GM13977 (cell line): ENCODE data around the gene RSPH10B2.
"Not testable (repeated sequence)": the region's sequence is repeated elsewhere in the genome, so short reads cannot be mapped to it uniquely, and the experiment has no call there.

ENCODE experiments used
- DNase-seq: peaks from one replicate; pipeline ENCODE4 v3.0.0; 2012; ENCODE audit warnings: low spot score
- in situ Hi-C: fragments of 300-500 bp; cut with MboI; formaldehyde crosslinking; loops from one replicate; pipeline ENCODE4 v1.12.0; 2022; ENCODE audit warnings: low sequenced_read_pairs, low pct_unique_long_range_greater_than_20kb, mixed read lengths, inconsistent platforms; ENCODE audit not compliant: unreplicated experiment
- TF ChIP-seq, protein P1 (sequence below): IDR thresholded peaks from 2 replicates; pipeline ENCODE4 v1.5.1; 2012; ENCODE audit warnings: mild to moderate bottlenecking, control low read depth; ENCODE audit not compliant: insufficient read depth; ENCODE audit errors: extremely low read depth, missing control alignments

Gene RSPH10B2

GRCh38 chr7:6826151-6826550 is 72.2 kb downstream of the RSPH10B2 start, which contains the start of gene CCZ1B:
TSS of gene CCZ1B (minus strand) at chr7:6826275. CDS start at chr7:6826197, 78 bp downstream.
- DNase-seq, result not testable (repeated sequence)
- in situ Hi-C loops, result loop anchor here (25.0 kb wide), 1 partner anchor 239 kb away; the partner anchor contains the start of genes INTS15 and ZDHHC4

GRCh38 chr7:6827180-6827579 is 73.3 kb downstream of the RSPH10B2 start:
- DNase-seq, result not testable (repeated sequence)
- in situ Hi-C loops, result loop anchor here (25.0 kb wide), 1 partner anchor 240 kb away; the partner anchor contains the start of genes INTS15 and ZDHHC4

More at GRCh38 chr7:6826151-6826550, 72.2 kb downstream of the RSPH10B2 start, which contains the start of gene CCZ1B:
- TF ChIP-seq, protein P1, sequence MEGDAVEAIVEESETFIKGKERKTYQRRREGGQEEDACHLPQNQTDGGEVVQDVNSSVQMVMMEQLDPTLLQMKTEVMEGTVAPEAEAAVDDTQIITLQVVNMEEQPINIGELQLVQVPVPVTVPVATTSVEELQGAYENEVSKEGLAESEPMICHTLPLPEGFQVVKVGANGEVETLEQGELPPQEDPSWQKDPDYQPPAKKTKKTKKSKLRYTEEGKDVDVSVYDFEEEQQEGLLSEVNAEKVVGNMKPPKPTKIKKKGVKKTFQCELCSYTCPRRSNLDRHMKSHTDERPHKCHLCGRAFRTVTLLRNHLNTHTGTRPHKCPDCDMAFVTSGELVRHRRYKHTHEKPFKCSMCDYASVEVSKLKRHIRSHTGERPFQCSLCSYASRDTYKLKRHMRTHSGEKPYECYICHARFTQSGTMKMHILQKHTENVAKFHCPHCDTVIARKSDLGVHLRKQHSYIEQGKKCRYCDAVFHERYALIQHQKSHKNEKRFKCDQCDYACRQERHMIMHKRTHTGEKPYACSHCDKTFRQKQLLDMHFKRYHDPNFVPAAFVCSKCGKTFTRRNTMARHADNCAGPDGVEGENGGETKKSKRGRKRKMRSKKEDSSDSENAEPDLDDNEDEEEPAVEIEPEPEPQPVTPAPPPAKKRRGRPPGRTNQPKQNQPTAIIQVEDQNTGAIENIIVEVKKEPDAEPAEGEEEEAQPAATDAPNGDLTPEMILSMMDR, result peak; percentile 42

GRCh38 chr7:6829616-6830015 is 75.7 kb downstream of the RSPH10B2 start:
- in situ Hi-C loops, result loop anchor here (10.0 to 25.0 kb wide), 2 partner anchors 105 to 242 kb away; partner anchors contain the start of genes INTS15 and ZDHHC4

GRCh38 chr7:6830026-6830425 is 76.1 kb downstream of the RSPH10B2 start:
- in situ Hi-C loops, result loop anchor here (10.0 to 25.0 kb wide), 2 partner anchors 105 to 243 kb away; partner anchors contain the start of genes INTS15 and ZDHHC4

More at GRCh38 chr7:6829616-6830015, 75.7 kb downstream of the RSPH10B2 start:
- DNase-seq, result not testable (repeated sequence)

DNA sequence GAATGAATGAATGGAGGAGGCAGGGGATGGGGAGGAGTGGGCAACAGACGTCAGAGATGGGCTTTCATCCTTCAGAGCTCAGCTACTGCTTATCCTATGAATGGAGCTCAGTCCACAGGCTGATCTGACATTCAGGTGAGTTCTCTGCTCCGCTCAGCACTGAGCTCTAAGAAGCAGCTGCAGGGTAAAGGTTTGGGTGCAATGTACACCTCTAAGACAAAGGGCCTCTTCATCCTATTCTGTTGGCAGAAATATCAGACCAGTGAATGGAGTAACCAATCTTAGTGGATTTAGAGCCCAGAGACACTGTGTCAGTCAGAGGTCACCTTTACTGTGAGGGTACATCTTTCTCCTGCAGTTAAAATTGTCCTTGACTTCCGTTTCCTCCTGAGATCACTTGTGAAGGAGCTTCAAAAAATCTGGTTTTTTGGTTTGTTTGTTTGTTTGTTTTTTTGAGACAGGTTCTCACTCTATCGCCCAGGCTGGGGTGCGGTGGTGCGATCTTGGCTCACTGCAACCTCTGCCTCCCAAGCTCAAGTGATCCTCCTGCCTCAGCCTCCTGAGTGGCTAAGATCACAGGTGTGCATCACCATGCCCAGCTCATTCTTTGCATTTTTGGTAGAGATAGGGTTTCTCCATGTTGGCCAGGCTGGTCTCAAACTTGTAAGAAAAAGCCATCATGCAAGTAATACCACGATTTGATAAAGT is 77.3 kb downstream of the RSPH10B2 start:
- no peak for DNase-seq
- TF ChIP-seq, protein P1, result no peak
- in situ Hi-C loops, result loop anchor here (10.0 to 25.0 kb wide), 2 partner anchors 106 to 244 kb away; partner anchors contain the start of genes INTS15 and ZDHHC4

More at GRCh38 chr7:6830026-6830425, 76.1 kb downstream of the RSPH10B2 start:
- DNase-seq, result not testable (repeated sequence)

DNA sequence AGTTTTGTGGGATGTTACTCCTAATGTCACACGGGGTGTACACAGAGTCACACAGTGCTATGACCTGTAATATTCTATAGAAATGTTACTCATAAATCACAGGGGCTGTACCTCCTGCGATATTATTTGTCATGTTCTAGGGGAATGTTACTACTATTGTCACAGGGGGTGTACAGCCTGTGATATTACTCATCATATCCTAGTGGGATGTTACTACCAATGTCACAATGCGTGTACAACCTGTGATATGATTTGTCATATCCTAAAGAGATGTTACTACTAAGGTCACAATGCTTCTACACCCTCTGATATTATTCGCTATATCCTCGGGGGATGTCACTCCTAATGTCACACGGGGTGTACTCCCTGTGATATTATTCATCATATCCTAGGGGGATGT is 79.7 kb downstream of the RSPH10B2 start:
- in situ Hi-C loops, result loop anchor here (10.0 to 25.0 kb wide), 2 partner anchors 109 to 246 kb away; partner anchors contain the start of genes INTS15 and ZDHHC4
- TF ChIP-seq, protein P1, result no peak

DNA sequence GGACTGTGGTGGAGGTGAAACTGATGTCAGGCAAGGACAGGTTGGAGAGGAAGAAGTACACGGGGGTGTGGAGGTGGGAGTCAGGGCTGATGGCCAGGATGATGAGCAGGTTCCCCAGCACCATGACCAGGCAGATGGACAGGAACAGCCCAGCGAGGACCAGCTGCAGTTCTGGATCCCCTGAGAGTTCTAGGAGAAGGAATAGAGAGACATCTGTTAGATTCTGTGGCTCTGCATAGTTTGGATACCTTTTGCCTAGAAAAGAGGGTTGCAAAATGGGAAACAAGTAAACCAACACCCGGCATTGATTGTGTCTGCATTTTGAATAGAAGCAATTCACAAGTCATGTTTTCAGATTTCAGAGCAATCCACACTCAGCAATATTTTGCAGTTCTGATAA is 81.6 kb downstream of the RSPH10B2 start:
- DNase-seq, result not testable (repeated sequence)
- in situ Hi-C loops, result loop anchor here (10.0 to 25.0 kb wide), 2 partner anchors 111 to 248 kb away; partner anchors contain the start of genes INTS15 and ZDHHC4

More for the DNA sequence above, 79.7 kb downstream of the RSPH10B2 start:
- no peak for DNase-seq

- in situ Hi-C loops, result loop anchor here (10.0 to 25.0 kb wide), 2 partner anchors 112 to 250 kb away; partner anchors contain the start of genes INTS15 and ZDHHC4
- DNase-seq, result not testable (repeated sequence)
Observed at GRCh38 chr7:6837081-6837480, 83.2 kb downstream of the RSPH10B2 start.

DNA sequence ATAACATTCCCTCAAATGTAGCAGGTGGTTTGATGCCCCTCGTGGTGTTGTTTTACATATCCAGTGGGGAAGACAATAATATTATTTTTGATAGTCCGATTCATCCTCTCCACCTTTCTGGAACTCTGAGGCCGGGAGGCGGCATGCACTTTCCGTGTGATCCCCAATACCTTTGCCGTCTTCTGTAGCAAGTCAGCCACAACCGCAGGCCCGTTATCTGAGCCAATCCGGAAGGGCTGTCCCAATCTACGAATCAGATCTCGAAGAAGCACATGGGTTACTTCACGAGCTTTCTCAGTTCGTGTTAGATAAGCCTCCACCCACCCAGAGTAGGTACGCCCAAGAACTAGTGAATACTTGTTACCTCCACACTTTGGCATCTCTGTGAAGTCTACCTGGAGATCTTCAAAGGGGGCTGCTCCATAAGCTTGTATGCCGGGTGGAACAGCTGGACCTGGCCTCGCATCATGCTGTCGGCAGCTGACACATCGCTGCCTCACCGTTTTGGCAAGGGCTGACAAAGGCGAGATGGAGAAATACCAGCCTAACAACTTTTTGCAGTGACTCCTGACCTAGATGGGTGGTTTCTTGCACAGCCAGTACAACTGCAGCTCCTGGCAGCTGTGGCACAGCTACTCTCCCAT is 88.5 kb downstream of the RSPH10B2 start:
- DNase-seq, result not testable (repeated sequence)
- in situ Hi-C loops, result loop anchor here (25.0 kb wide), 1 partner anchor 255 kb away; the partner anchor contains the start of genes INTS15 and ZDHHC4

DNA sequence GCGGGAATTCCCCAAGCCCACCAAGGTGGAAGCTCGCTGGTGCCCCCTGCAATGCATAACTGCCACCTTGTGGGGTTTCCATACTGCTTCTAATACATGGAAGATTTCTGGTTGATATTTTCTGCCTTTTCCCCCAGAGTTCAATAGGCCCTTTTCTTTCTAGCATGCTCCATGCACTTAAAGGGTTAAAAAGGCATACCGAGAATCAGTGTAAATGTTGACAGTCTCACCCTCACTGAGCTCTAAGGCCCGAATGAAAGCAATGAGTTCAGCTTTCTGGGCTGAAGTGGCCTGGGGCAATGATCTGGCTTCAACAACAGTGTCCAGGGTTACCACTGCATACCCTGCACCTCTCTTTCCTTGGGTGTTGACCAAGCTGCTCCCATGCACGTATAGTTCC is 89.2 kb downstream of the RSPH10B2 start:
- in situ Hi-C loops, result loop anchor here (25.0 kb wide), 1 partner anchor 256 kb away; the partner anchor contains the start of genes INTS15 and ZDHHC4
- not testable (repeated sequence) for DNase-seq

DNA sequence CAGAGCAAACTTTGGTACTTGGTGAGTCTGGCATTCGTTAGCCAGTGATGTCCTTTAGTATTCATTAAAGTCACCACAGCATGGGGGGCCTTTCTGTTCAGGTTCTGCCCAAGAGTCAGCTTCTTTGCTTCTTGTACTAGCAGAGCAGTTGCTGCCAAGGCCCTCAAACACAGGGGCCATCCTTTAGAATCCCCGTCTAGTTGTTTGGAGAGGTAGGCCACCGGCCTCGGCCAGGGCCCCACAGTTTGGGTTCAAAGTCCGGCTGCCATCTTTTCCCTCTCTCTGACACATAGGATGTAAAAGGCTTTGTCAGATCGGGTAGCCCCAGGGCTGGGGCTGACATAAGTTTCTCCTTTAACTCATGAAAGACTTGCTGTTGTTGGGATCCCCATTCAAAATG is 89.8 kb downstream of the RSPH10B2 start:
- not testable (repeated sequence) for DNase-seq
- in situ Hi-C loops, result loop anchor here (25.0 kb wide), 1 partner anchor 256 kb away; the partner anchor contains the start of genes INTS15 and ZDHHC4

DNA sequence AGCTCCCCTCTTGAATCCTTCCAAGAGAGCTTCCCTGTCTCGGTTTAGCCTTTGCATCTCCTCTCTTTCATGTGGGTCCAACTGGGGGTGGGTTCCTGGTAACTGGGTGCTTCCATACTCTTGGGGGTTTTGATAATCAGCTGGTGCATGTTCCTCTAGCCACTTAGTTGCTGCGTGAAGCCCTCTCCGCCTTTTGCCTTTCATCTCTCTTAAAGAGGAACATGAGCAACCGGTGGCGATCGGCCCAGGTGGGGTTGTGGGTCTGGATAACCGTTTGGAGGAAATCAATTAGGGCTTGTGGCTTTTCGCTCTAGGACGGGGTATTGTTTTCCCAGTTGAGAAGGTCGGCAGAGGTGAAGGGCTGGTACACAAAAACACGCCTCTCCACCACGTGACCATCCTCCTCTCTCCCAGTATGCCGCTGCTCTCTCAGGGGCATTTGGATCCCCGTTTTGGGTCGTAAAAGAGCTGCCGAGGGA is 92.1 kb downstream of the RSPH10B2 start:
- in situ Hi-C loops, result loop anchor here (25.0 kb wide), 1 partner anchor 259 kb away; the partner anchor contains the start of genes INTS15 and ZDHHC4
- DNase-seq, result not testable (repeated sequence)

DNA sequence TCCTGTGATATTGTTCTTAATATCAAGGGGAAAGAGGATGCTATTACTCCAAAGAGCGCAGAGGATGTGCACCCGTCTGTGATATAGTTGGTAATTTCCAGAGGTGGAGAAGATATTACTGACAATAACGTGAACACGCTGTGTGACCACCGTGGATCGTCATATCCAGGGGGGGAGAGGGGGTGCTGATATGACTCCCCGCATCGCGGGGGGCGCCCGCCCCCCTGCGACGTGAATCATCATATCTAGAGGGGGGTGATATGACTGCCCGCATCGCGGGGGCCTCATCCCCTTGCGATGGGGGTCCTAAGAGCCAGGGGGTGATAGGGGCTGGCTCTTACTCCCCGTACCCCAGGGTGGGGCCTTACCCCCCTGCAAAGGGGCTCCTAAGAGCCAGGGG is 93.8 kb downstream of the RSPH10B2 start:
- in situ Hi-C loops, result loop anchor here (25.0 kb wide), 1 partner anchor 260 kb away; the partner anchor contains the start of genes INTS15 and ZDHHC4

More for the DNA sequence above, 93.8 kb downstream of the RSPH10B2 start:
- DNase-seq, result not testable (repeated sequence)
